Naive B cell (primary cell): Measurements from ENCODE around the gene VWA1. TPM values are rescaled to one million over a fixed set of nuclear protein-coding genes. Genes with fewer than 3 reads are reported as not detected.
"Not testable (repeated sequence)": the region's sequence is repeated elsewhere in the genome, so short reads cannot be mapped to it uniquely, and the experiment has no call there.

Experiments
- ATAC-seq, 2 donors: fragments of 150-1000 bp; cut with Tn5 transposase; 2 replicates each; pipeline ENCODE4 v1.10.0; 2021; ENCODE audit warnings: low read depth in 2 of 2, mild to moderate bottlenecking in 2 of 2, moderate library complexity in 2 of 2
- DNase-seq: peaks from one replicate; pipeline ENCODE4 v3.0.0; 2022
- H3K27ac Mint-ChIP-seq, 6 donors: one replicate each; pipeline ENCODE4 v1.8.0; 2020 to 2022; ENCODE audit warnings: mild to moderate bottlenecking in 6 of 6, mixed read lengths in 6 of 6, moderate library complexity in 5 of 6, inconsistent platforms in 2 of 6
- H3K27me3 Mint-ChIP-seq, 3 donors: one replicate each; pipeline ENCODE4 v1.8.0; 2021 to 2022; ENCODE audit warnings: mixed read lengths in 3 of 3, mild to moderate bottlenecking in 1 of 3
- H3K36me3 Mint-ChIP-seq, 2 donors: one replicate each; pipeline ENCODE4 v1.8.0; 2020 to 2022; ENCODE audit warnings: mixed read lengths in 2 of 2, inconsistent platforms in 1 of 2, mild to moderate bottlenecking in 1 of 2
- H3K4me1 Mint-ChIP-seq, 3 donors: one replicate each; pipeline ENCODE4 v1.8.0; 2020 to 2022; ENCODE audit warnings: mixed read lengths in 3 of 3, inconsistent platforms in 1 of 3, mild to moderate bottlenecking in 1 of 3, moderate library complexity in 1 of 3
- H3K4me3 Mint-ChIP-seq, 8 donors: one replicate each; pipeline ENCODE4 v1.8.0; 2020 to 2022; ENCODE audit warnings: mild to moderate bottlenecking in 8 of 8, mixed read lengths in 8 of 8, moderate library complexity in 8 of 8, inconsistent platforms in 2 of 8
- H3K9me3 Mint-ChIP-seq, 7 donors: one replicate each; pipeline ENCODE4 v1.8.0; 2020 to 2022; ENCODE audit warnings: mixed read lengths in 7 of 7, mild to moderate bottlenecking in 5 of 7, inconsistent platforms in 2 of 7, moderate library complexity in 1 of 7
- polyA plus RNA-seq, 6 donors: library from polyadenylated mRNA; unstranded; fragments of 300-500 nt; fragmentation: Illumina TruSeq; gene quantifications; one replicate each; pipeline ENCODE4 v1.2.3, GENCODE V29; 2021; ENCODE audit warnings: low read depth in 6 of 6

The VWA1 gene
- polyA plus RNA-seq, 6 donors from 2014 or later = 0.41 TPM; not detected in 5

DNA sequence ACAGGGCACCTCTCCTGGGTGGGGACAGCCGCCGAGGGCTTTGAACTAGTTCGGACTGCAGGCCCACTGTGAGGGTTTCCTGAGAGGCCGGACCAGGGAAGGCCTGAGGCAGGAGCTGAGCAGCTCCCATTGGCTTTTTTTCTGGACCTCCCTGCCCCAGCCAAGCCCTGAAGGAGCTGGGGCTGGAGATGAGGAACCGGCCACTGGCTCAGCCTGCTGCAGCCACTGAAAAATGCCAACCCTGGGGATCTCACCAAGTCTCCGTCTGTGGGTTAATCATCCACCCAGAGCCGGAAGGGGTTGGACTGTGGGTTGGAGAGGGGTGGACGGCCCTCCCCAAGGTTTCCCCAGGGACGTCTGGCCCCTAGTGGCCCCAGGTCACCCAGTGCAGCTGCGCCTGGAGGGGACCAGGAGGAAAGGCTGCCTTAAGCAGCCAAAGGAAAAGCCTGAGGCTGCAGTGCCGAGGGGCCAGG, 2.5 kb downstream of the VWA1 start:
- no peaks in the 10 kb centered on the region for H3K9me3 Mint-ChIP-seq
- no peaks in the 10 kb centered on the region for H3K36me3 Mint-ChIP-seq
- H3K4me1 Mint-ChIP-seq = peaks cover 8 to 23% (median 14%) of the 10 kb centered on the region in 3 donors
- no peak overlapping the region for H3K4me3 Mint-ChIP-seq
- ATAC-seq (no peak), DNase-seq (no peak)
- H3K27ac Mint-ChIP-seq = no peak overlapping the region
- H3K27me3 Mint-ChIP-seq = peaks cover 3 to 43% (median 5%) of the 10 kb centered on the region in 3 donors

DNA sequence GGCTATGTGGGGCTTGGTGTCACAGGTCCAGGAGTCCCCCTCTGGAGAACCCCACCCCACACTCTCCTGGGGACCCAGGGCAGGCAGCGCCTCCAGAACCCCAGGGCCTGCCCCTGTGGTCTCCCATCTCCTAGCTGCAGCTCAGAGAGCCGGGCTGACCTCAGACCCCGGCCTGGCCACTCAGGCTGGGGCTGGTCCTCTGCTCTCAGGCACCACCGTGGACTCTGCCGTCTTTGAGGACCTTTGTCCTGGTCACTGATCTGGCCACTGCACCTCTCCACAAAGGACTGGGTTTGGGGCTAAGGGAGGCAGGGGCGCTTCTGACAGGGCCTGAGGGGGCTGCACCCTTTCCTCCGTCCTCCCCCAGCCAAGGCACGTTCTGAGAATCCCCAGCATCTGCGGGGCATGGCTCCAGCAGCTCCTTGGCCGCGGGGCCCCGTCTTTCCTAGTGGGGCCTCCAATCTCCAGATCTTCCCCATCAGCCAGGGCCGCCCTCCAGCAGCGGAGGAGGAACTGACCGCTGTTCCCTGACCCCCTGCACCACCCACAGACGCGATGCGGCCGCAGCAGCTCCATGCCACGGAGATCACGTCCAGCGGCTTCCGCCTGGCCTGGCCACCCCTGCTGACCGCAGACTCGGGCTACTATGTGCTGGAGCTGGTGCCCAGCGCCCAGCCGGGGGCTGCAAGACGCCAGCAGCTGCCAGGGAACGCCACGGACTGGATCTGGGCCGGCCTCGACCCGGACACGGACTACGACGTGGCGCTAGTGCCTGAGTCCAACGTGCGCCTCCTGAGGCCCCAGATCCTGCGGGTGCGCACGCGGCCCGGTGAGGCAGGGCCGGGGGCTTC, 3.3 kb downstream of the VWA1 start:
- Mint-ChIP-seq H3K36me3 (no peaks in the 10 kb centered on the region), H3K27ac (no peak overlapping the region), H3K9me3 (no peaks in the 10 kb centered on the region), H3K4me3 (no peak overlapping the region), H3K4me1 (peaks cover 8 to 23% (median 14%) of the 10 kb centered on the region in 3 donors), H3K27me3 (peaks cover 3 to 37% (median 5%) of the 10 kb centered on the region in 3 donors)
- DNase-seq (no peak), ATAC-seq (no peak)

DNA sequence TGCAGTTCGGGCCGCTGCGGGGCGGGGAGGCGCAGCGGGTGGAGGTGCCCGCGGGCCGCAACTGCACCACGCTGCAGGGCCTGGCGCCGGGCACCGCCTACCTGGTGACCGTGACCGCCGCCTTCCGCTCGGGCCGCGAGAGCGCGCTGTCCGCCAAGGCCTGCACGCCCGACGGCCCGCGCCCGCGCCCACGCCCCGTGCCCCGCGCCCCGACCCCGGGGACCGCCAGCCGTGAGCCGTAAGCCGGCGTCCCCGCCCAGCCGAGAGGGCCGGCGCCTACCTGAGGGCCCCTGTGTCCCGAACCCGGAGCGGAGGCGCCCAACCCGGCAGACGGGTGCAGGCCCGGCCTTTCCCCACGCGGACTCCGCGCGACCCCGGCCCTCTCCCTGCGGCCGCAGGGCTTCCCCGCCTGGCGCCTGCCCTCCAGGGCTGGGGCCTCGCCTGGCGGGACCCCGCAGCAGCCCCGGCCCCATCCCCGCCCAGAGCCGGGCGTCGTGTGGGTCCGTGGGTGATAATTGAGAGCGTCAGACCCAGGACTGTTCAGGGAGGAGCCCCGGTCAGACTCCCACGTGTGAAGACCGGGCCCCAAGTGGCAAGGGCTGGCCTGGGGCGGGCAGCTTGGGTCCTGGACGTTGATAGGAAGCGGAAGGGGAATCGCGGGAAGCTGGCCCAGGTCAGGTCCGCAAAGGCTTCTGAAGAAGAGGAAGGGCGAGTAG, 4.2 kb downstream of the VWA1 start:
- Mint-ChIP-seq H3K9me3 (no peaks in the 10 kb centered on the region), H3K27me3 (peaks cover 3 to 34% (median 5%) of the 10 kb centered on the region in 3 donors), H3K27ac (no peak overlapping the region), H3K4me1 (peaks cover 8 to 16% (median 14%) of the 10 kb centered on the region in 3 donors), H3K36me3 (no peaks in the 10 kb centered on the region), H3K4me3 (peak overlapping the region in 1 of 8 donors; percentile 60)
- no peak for DNase-seq
- ATAC-seq = no peak

DNA sequence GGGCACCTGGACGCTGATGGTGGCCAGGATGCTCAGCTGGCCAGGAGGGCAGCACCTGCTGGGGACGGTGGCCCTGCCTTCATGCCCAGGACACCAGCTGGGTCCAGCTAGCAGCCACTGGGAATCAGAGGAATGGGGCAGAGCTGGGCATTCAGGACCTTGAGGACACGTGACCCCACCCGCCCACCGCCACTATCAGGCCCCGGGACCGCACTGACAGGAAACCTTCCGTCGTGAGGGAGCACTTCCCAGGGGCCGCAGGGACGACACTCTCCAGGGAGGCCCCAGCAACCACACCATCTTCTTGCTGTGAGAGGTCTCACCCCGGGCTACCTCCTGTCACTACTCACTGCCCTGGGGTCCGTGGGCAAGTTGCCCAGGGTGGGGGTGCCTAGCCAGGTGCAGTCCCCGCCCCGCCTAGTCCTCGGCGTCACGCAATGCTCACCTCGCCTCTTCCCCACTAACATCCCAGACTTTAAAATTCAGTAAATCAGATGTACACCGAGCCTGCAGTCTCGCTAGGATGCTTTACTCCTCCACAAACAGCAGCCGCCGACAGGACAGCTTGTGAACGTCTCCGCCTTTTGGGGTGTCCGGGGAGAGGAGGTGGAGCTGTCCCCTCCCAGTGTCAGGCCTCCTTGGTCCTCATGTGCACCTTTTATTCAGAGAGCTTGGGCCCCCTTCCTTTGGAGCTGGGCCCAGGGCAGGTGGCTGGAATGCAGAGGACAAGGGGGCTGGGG, 4.9 kb downstream of the VWA1 start:
- Mint-ChIP-seq H3K27me3 (peaks cover 0 to 28% (median 0%) of the 10 kb centered on the region in 3 donors), H3K4me3 (no peak overlapping the region), H3K27ac (no peak overlapping the region), H3K9me3 (no peaks in the 10 kb centered on the region), H3K4me1 (peaks cover 4 to 10% (median 10%) of the 10 kb centered on the region in 3 donors), H3K36me3 (no peaks in the 10 kb centered on the region)
- DNase-seq = no peak
- ATAC-seq = no peak

DNA sequence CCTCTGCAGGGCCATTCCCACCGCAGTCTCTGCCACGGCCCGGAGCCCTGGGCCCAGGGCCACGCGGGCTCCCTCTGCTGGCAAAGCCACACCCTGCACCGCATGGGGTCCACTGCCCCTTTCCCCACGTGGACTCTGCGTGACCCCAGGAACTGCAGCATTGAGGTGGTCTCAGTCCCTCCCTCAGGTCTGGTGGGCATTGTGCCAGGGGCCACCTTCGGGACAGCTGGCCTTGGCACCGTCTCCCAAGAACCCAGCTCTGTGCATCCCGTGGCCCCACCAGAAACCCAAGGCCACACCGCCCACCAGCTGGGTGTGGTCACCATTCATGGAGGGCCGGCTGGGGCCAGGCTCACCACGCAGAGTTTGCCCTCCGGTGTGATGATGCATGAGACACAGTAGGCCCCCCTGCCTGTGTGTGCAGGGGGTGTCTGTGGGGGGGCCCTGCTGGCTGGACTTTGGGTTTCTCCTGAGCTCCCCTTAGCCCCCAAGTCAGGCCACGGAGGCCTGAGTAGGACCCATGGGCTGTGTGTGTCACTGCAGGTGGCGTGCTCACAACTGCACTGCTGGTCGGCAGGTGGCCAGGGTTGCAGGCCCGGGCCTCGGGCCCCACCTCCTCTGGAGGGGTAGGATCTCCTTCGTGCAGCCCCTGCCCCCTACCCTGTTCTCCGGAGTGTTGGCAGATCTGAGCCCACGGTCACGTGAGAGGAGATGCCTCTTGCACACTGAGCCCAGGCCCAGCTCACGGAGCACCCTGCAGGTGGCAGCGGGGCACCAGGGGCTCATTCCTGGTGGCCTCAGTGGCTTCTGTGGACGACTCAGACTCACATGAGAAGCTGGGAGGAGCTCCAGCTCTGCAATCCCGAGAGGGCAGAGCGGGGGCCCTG, 5.8 kb downstream of the VWA1 start:
- Mint-ChIP-seq H3K9me3 (no peaks in the 10 kb centered on the region), H3K36me3 (no peaks in the 10 kb centered on the region), H3K27ac (no peak overlapping the region), H3K4me1 (peaks cover 3 to 9% (median 8%) of the 10 kb centered on the region in 3 donors), H3K27me3 (peaks cover 0 to 26% (median 0%) of the 10 kb centered on the region in 3 donors), H3K4me3 (no peak overlapping the region)
- ATAC-seq (peak; percentile 86 to 95), DNase-seq (peak; percentile 46)

GRCh38 chr1:1442069-1442770, 6.7 kb downstream of the VWA1 start:
- H3K27ac Mint-ChIP-seq = peak overlapping the region in 1 of 6 donors; percentile 36
- H3K4me1 Mint-ChIP-seq = peaks cover 0 to 6% (median 6%) of the 10 kb centered on the region in 3 donors
- H3K27me3 Mint-ChIP-seq = peaks cover 0 to 21% (median 0%) of the 10 kb centered on the region in 3 donors
- H3K9me3 Mint-ChIP-seq = no peaks in the 10 kb centered on the region
- ATAC-seq (no peak), DNase-seq (no peak)
- no peaks in the 10 kb centered on the region for H3K36me3 Mint-ChIP-seq
- no peak overlapping the region for H3K4me3 Mint-ChIP-seq

- not testable (repeated sequence) for H3K36me3 Mint-ChIP-seq, H3K27ac Mint-ChIP-seq, H3K4me1 Mint-ChIP-seq, DNase-seq, H3K4me3 Mint-ChIP-seq, ATAC-seq, H3K9me3 Mint-ChIP-seq
- H3K27me3 Mint-ChIP-seq = peaks cover 5 to 16% (median 9%) of the 10 kb centered on the region in 3 donors
Observed at GRCh38 chr1:1446631-1447030, 11.1 kb downstream of the VWA1 start.

GRCh38 chr1:1449099-1449739, 13.7 kb downstream of the VWA1 start, which contains the start of gene ATAD3C:
TSS of gene ATAD3C (plus strand) at chr1:1449689. CDS start at chr1:1450684, 995 bp downstream.
- H3K4me1 Mint-ChIP-seq = no peaks in the 10 kb centered on the region
- H3K9me3 Mint-ChIP-seq = no peaks in the 10 kb centered on the region
- peaks cover 5 to 15% (median 9%) of the 10 kb centered on the region in 3 donors for H3K27me3 Mint-ChIP-seq
- H3K4me3 Mint-ChIP-seq = no peak within 1 kb of the TSS
- ATAC-seq (no peak), DNase-seq (no peak)
- no peaks in the 10 kb centered on the region for H3K36me3 Mint-ChIP-seq
- peak within 1 kb of the TSS in 1 of 6 donors; percentile 0 for H3K27ac Mint-ChIP-seq

- not testable (repeated sequence) for H3K9me3 Mint-ChIP-seq, H3K27ac Mint-ChIP-seq
- H3K27me3 Mint-ChIP-seq = peaks cover 5 to 14% (median 9%) of the 10 kb centered on the region in 3 donors
Observed at GRCh38 chr1:1450616-1451015, 15.1 kb downstream of the VWA1 start.

DNA sequence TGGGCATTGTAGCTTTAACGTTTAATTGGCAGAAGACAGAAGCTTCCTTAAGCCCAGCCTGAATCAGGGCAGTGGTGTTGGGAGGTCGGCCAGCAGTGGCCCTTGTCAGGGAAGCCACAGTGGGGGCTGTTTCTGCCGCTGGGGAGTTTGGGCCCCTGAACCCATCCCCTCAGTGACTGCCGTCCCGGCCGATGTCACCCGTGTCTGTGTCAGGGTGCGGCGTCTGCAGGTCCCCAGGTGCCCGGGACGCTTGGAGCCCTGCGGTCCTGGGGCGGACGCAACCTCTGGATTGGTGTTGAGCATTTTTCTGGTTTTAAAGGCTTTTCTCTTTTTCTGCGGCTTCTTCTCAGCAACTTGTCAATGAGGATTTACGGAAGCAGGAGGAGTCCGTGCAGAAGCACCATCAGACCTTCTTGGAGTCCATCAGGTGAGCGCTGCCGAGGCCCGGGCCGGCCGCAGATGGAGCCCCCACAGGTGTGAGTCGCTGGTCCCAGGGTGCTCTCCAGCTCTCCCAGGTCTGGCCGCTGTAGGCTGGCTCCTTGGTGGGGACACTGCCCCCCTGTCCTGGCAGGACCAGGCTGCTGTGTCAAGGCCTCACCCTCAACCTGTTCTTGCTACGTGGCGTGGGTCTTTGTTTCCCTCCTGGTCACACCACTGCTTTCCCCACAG, 16.3 kb downstream of the VWA1 start:
- H3K27ac Mint-ChIP-seq = no peak overlapping the region
- no peak overlapping the region for H3K4me3 Mint-ChIP-seq
- H3K27me3 Mint-ChIP-seq = peaks cover 5 to 14% (median 9%) of the 10 kb centered on the region in 3 donors
- no peaks in the 10 kb centered on the region for H3K4me1 Mint-ChIP-seq
- ATAC-seq = no peak
- no peak for DNase-seq
- H3K36me3 Mint-ChIP-seq = no peaks in the 10 kb centered on the region
- no peaks in the 10 kb centered on the region for H3K9me3 Mint-ChIP-seq

More at GRCh38 chr1:1450616-1451015, 15.1 kb downstream of the VWA1 start:
- H3K4me3 Mint-ChIP-seq, H3K36me3 Mint-ChIP-seq, ATAC-seq, DNase-seq, H3K4me1 Mint-ChIP-seq: not testable (repeated sequence)

- not testable (repeated sequence) for H3K4me3 Mint-ChIP-seq, H3K36me3 Mint-ChIP-seq, DNase-seq, H3K4me1 Mint-ChIP-seq, H3K9me3 Mint-ChIP-seq, H3K27ac Mint-ChIP-seq, ATAC-seq
- H3K27me3 Mint-ChIP-seq = peaks cover 5 to 14% (median 9%) of the 10 kb centered on the region in 3 donors
Observed at GRCh38 chr1:1452365-1452739, 16.9 kb downstream of the VWA1 start.
